HG03558 (cell line): ENCODE measurements around the gene PIN1.
A peak's percentile ranks its signal among the peaks of the same experiment; 100 is the strongest.
"Not testable (repeated sequence)": the region's sequence is repeated elsewhere in the genome, so short reads cannot be mapped to it uniquely, and the experiment has no call there.

Experiments
- ATAC-seq: cut with Tn5 transposase; IDR thresholded peaks from one replicate; pipeline ENCODE4 v1.9.1; 2021; ENCODE audit warnings: moderate number of reproducible peaks; ENCODE audit not compliant: unreplicated experiment; ENCODE audit errors: extremely low read depth

Gene PIN1

DNA sequence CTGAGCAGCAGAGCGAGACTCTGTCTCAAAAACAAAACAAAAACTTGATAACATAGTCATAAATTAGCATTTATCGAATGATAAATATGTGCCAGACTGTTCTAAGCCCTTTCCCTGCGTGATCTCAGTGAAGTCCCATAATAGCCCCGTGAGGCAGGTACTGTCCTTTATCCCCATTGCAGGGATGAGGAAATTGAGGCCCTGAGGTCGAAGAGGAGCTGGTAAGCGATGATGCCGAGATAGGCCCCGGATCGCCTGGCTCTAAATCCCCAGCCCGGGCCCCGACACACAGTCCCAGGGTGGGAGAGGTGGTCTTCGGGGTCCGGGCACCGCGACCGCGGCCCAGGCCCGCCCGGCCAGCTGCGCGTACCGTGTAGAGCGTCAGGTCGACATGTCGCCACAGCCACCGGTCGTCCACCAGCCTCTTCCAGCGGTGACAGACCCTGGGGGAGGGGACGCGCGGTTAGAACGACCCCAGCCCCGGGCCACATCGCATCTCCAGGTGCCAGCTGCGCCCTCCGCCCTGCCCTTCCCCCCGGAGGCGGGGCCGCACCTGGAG is 16.9 kb upstream of the PIN1 start:
- no peak for ATAC-seq

DNA sequence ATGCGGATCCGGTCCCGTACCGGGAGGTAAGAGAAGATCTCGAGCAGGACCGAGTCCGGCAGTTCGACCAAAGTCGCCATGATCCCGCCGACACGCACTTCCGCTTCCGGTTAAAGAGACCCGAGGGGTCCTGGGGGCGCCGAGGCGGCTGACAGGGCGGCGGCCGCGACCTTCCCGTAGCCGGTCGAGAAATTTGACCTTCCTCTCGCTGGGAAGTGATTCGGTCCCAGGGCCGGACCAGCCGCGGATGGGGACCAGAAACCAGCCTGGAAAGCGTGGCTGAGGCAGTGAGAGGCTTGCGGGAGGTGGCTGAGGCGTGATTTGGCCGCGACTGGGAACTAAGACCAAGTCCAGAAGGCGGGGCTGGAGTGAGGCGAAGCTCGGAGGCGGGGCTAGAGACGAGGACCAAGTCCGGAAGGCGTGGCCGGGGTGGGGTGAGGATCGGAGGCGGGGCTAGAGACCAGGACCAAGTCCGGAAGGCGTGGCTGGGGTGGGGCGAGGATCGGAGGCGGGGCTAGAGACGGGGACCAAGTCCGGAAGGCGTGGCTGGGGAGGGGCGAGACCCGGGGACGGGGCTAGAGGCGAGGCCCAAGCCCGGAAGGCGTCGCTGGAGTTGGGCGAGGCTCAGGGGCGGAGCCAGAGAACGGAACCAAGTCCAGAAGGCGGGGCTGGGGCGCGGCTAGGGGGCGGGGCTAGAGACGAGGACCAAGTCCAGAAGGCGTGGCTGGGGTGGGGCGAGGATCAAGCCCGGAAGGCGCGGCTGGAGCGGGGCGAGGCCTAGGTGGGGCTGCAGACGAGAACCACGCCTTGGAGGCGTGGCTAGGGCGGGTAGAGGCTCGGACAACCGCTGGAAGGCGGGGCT is 16.2 kb upstream of the PIN1 start, which contains the start of gene FBXL12:
TSS of gene FBXL12 (minus strand) at position 346 of the 862 bp plus-strand sequence. CDS start at position 80, 266 bp downstream.
- peak; percentile 76 for ATAC-seq

DNA sequence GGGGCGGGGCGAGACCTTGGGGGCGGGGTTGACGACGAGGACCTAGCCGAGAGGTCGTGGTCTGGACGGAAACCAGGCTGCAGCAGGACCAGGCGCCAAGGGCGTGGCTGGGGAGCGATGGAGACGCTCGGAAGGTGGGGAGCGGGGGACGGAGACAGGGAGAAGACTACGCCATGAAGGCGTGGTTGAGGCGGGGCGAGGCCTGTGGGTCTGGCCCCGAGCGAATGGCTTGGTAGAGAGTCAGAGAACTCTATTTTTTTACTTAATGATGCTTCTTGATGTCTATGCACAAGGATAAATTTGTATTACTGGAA is 15.6 kb upstream of the PIN1 start:
- ATAC-seq, result peak; percentile 37

DNA sequence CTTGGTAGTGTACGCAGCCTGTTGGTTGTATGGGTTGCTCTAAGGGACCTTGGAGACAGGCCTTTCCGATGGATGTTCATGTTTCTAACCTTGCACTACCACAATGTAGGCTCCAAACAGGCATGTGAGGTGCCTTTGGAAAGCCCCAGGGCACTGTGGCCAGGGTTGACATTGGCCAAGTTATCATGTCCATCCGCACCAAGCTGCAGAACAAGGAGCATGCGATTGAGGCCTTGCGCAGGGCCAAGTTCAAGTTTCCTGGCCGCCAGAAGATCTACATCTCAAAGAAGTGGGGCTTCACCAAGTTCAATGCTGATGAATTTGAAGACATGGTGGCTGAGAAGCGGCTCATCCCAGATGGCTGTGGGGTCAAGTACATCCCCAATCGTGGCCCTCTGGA is 15.1 kb upstream of the PIN1 start:
- not testable (repeated sequence) for ATAC-seq

DNA sequence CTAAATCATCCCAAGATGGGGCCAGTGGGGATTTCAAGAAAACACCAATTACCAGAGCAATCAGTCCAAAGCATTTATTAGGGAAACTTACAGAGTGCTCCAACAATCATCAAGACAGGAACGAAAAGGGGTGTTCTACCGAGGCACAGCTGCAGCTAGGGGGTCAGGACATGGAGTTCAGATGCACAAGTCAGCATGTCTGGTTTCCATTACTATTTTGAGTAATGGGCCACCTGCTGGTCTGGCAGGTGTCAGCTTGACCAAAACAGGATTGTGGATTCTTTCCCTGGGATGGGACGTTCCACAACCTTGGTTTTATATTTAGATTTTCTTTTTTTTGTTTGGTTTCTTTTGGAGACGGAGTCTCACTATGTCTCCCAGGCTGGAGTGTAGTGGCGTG is 11.3 kb upstream of the PIN1 start:
- no peak for ATAC-seq

DNA sequence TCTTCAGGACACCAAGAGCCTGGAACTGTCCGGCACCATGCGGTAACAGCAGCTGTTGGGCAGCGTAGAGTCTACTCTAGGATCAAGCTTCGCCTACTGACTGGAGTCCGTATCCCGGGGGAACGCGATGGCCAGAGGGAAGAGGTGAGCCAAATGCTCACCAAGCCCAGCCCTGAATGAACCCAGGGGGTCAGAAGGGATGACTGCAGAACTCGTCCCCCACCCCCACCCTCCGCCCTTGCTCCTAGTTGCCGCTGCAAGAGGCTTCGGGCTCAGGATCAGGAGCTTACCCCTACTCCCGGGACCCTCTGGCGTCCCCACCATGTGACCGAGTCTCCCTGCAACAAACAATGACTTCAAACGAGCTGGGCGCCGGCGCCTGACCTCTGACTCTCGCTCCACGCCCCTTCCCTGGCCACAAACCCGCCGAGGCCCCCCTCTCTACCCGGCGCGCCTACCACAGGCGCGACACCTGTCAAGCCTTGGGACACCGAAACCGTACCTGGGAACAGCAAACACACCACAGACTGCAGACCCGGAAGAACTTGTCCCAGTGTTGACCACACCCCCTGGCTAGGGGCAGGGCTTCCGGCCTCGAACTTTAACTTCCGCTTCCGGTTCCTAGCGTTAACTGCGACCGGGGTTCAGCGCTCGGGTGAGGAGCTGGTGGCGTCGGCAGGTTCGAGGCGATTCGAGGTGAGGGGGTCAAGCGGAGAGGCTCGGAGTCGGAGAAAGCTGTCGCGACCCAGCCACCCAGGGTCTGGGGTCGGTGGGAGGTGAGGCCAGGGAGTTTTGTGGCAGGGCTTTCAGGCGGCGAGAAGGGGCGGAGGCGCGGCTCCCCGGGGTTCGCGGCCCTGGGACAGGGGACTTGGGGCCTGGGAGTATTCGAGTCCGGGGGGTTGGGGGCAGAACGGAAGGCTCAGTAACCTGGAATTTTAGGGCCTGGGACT is 7.6 kb upstream of the PIN1 start, which contains the start of gene UBL5:
TSS of gene UBL5 (plus strand) at position 630 of the 950 bp plus-strand sequence. CDS start 420 bp downstream, outside the sequence.
- peak; percentile 85 for ATAC-seq

DNA sequence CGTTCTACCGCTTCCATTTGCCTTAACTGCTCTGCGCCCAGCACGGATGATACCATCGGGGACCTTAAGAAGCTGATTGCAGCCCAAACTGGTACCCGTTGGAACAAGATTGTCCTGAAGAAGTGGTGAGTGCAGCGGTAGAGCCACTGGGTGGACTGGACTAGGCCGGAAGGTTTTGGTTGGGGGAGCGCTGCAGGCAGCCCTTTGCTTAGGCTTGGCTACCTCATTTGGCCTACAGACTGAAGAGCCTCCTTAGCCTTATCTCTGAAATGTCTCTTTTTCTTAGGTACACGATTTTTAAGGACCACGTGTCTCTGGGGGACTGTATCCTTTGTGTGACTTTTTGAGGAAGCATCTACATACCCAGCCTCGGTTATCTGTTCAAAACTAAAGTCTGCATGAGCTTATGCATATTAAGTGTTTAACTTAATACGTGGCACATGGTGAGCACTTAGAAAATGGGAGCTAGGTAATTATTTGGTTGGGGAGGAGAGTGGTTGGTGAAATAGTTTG is 6.5 kb upstream of the PIN1 start:
- ATAC-seq, result no peak

DNA sequence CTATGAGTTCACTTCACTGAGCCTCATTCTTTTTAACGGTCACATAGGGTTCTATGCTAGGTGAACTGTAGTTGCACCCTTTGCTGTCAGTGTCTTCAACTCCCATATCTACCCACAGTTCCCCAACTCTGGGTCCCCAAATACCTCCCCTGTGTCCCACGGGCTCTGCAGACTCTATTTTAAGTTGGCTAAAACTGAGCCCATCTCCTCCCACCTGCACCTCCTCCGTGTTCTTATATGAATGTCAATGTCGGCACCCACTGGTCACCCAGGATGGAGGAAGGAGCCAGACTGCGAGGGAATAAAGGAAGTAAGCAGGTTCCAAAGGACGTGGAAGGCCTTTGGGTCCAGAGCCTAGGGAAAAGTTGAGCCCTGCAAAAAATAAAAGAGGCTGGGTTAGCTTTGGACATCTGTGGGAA is 802 bp upstream of the PIN1 start:
- no peak for ATAC-seq

DNA sequence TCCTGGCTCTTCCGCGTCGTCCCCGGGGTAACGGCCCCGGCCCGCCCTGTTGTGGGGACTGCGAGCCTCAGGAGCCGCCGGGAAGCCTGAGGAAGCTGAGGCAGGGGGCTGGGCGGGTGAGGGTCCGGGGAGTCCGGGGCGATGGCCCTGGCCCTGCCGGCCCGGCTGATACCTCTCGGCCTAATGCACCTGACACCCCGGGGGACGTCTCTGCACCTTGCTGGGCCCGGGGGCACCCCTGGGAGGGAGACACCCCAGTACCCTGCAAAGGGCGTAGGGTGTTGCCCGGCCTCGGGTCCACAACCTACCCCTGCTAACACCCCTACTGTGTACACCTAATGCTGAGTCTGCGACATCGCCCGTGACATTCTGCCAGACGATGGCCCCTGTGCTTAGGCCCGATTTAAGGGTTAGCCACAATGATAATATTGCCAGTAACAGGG is 410 bp downstream of the PIN1 start:
- ATAC-seq, result no peak

DNA sequence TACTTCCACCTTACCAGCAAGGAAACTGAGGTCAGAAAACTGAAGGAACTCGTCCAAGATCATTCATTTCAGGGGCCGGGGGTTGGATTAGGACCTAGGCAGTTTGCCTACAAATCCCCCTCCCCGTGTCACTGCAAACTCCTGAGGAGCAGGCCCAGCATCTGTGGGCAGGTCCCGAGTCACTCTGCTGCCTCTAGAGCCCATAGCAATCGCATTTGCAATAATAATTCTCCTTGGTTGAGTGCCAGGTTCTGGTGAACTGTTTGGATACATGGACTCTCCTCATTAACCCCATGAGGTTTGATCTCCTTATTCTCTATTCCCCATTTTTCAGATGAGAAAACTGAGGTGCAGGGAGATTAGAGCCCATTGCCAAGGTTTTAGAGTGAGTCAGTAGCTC is 903 bp downstream of the PIN1 start:
- ATAC-seq, result no peak

DNA sequence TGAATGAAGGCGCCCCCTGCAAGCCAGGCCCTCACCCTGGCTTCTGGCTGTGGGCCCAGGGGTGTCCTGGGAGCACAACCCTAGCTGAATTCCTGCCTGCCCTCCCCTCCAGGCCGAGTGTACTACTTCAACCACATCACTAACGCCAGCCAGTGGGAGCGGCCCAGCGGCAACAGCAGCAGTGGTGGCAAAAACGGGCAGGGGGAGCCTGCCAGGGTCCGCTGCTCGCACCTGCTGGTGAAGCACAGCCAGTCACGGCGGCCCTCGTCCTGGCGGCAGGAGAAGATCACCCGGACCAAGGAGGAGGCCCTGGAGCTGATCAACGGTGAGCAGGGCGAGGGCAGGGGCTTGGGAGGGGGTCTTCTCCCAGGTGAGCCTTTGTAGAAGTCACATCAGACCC is 3.2 kb downstream of the PIN1 start:
- no peak for ATAC-seq

DNA sequence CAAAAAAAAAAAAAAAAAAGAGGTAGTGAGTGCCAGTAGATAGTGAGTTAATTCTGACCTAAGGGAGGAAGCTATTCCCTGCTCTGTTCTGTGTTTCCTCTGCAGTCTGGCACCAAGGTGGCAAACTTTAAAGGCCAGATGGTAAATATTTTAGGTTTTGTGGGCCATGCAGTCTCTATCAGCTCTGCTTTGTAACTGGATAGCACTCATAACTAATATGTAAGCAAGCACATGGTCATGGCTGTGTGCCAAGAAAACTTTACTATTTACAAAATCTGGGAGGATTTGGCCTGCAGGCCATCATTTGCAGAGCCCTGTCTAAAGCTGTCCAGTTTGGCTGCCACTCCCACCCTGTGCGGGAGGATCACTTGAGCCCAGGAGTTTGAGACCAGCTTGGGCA is 4.3 kb downstream of the PIN1 start:
- ATAC-seq, result no peak

DNA sequence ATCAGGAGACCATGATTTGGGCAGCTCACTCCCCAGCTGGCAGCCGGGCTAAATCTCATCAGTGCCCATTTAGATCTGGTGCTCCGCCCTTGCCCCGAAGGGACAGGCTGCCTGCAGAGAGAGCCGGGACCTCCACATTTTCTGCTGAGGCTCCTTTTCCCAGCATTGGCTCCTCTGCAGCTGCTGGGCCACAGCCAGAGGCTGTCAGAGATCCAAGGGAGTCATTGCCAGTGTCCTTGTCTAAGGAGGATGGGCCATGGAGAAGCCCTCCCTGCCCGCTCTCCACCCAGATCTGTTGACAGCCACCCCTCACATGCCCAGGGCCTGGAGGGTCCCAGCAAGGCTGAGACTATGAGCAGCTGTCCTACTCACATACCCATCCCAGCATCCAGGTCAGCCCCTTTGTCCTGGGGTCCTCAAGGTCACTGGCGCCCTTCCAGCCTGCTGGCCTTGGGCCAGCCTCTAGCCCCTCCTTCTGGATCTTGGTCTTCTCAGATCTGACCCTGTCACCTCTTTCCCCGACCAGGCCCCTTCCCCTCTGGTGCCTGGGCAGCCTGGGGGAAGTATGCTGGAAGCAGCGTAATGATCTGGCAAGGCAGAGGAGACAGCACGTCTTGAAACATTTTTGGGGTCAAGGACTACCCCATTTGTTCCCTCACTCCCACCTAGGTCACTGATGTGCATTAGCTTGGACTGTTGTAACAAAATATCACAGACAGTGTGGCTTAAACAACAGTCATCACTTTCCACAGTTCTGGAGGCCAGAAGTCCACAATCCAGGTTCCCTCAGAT is 7.9 kb downstream of the PIN1 start:
- no peak for ATAC-seq

DNA sequence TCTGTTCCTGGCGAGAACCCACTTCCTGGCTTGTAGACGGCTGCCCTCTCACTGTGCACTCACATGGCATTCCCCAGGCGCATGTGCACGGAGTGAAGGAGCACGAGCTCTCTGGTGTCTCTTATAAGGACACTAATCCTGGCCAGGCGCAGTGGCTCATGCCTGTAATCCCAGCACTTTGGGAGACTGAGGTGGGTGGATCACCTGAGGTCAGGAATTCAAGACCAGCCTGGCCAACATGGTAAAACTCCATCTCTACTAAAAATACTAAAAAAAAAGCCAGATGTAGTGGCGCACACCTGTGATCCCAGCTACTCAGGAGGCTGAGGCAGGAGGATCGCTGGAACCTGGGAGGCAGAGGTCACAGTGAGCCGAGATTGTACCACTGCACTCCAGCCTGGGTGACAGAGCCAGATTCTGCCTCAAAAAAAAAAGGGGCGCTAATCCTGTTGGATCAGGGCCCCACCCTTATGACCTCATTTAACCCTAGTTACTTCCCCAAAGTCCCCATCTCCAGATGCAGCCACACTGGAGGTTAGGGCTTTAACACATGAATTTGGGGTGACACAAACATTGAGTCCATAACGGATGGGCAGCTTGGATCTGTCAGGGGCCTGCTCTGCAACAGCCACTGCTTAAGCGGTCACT is 8.6 kb downstream of the PIN1 start:
- not testable (repeated sequence) for ATAC-seq

DNA sequence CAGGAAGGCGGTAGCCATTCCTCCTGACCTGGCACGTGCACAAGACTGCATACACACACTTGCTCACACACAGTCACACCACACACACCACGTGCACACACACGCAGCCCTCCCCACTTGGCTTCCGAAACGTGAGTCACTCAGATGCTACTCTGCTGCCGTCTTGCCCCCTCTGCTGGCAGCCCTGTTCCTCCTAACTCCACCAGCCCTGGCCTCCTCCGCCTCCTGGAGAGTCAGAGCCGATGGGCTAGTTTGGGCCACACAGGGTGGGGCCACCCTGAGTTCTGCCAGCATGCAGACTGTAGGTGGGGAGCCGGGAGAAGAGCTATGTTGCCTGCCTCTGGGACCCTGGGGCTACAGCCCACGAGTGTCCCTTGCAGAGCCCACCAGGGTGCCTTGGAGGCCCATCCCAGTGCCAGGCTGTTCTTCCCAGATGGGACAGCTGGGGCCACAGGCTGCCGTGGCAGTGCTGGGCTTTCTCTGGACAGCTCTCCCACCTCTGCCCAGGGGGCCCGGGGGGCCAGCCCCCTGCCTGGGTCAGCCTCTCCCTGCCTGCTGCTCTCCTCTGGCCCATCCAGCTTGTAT is 12.1 kb downstream of the PIN1 start:
- no peak for ATAC-seq

DNA sequence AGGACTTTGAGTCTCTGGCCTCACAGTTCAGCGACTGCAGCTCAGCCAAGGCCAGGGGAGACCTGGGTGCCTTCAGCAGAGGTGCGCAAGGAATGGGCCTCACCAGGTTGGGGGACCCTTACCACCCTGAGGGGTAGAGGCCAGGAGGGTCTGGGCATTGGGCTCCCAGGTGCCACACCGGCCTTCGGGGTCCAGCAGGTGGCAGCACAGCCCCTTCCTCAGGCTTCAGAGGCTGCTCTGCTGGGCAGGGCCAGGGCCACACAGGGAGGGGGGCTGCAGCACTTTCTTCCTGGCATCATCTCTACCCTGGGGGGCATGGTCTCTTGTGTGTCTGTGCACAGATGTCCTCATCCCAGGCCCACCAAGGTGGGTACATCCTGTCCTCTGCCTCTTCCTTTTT is 12.9 kb downstream of the PIN1 start:
- ATAC-seq, result no peak

DNA sequence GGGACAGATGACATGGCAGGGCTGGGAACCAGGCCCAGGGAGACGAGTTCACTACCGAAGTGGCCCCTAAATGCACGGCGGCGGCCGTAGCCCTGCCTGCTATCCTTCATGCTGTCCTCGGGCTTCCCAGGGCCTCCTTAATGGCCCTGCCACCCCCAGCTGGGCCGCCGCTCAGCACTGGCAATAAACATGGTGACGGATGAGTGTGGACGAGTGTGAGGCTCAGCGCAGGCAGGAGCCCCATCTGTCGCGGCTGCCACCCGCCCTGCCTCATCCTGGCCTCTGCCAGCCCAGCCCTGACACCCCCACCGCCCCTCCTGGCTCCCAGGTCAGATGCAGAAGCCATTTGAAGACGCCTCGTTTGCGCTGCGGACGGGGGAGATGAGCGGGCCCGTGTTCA is 13.6 kb downstream of the PIN1 start:
- no peak for ATAC-seq

DNA sequence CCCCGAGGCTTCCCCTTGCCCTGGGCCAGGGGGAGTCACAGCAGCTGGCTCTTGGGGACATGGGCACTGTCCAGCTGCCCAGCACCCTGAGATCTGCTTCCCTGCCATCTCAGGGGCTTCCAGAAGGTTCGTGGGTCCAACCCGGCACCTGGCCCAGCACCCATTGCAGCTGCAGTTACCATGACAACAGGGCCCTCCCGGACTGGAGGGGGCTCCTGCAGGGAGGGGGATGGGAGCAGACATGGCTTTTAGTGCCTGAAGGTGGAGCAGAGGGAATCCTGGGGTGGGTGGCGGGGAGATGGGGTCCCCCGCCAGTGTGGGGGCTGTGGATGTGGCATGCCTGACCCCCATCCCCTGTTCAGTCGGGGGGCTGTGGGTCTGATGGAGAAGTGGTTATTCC is 14.7 kb downstream of the PIN1 start:
- no peak for ATAC-seq
